A549 treated with CpdA at 1 μM for 4 hours (cell line): ENCODE data around the gene CLPTM1L. TPM values are rescaled to one million over a fixed set of nuclear protein-coding genes. Genes with fewer than 3 reads are reported as not detected.

ENCODE experiments used
- total RNA-seq: library from RNA; stranded (reverse); fragments of 200-300 nt; extraction: Qiagen RNA extraction; gene quantifications from 5 replicates; pipeline ENCODE4 v1.2.3, GENCODE V29; 2022; ENCODE audit warnings: low read depth

CLPTM1L gene
- total RNA-seq: 161 to 184 TPM (median 163 TPM) in 5 replicates

GRCh38 chr5:1344975-1345838, at the start of gene CLPTM1L:
Gene CLPTM1L, minus strand, starts transcription at chr5:1345099. Its CDS starts 258 bp downstream, at chr5:1344841.

GRCh38 chr5:1294835-1295649, 49.9 kb downstream of the CLPTM1L start, which contains the start of gene TERT:
Gene TERT, minus strand, starts transcription at chr5:1295068. Its CDS starts 79 bp downstream, at chr5:1294989.

Other genes starting within 250 kb of the CLPTM1L start
- gene SLC12A7, start 233.0 kb downstream of the CLPTM1L start, total RNA-seq: 21.5 to 29.4 TPM (median 26.9 TPM) in 5 replicates
- 0.02 TPM in 1 of 5 replicates, not detected in the others for gene SLC6A19, start 143.5 kb downstream of the CLPTM1L start, total RNA-seq
- gene SLC6A18, start 119.7 kb downstream of the CLPTM1L start, total RNA-seq: not detected in 5 replicates
- gene TERT, start 50.0 kb downstream of the CLPTM1L start, total RNA-seq: 2.2 to 3.5 TPM (median 2.9 TPM) in 5 replicates
- gene SLC6A3, start 100.3 kb upstream of the CLPTM1L start, total RNA-seq: 0.05 to 0.14 TPM (median 0.08 TPM) in 5 replicates
- 136 to 171 TPM (median 154 TPM) in 5 replicates for gene LPCAT1, start 178.9 kb upstream of the CLPTM1L start, total RNA-seq